HG02623 (cell line): Measurements from ENCODE around the gene SUV39H1.

Source experiments
- ATAC-seq: cut with Tn5 transposase; IDR thresholded peaks from one replicate; pipeline ENCODE4 v1.9.1; 2021; ENCODE audit warnings: moderate library complexity; ENCODE audit not compliant: unreplicated experiment

Gene SUV39H1

GRCh38 chrX:48711929-48712505 is 15.5 kb downstream of the SUV39H1 start:
- ATAC-seq: no peak

- ATAC-seq: no peak
These were observed 17.3 kb downstream of the SUV39H1 start for GRCh38 chrX:48713847-48714246.

GRCh38 chrX:48714573-48714972 is 18.0 kb downstream of the SUV39H1 start:
- ATAC-seq: no peak

GRCh38 chrX:48715072-48715471 is 18.5 kb downstream of the SUV39H1 start:
- ATAC-seq: no peak

GRCh38 chrX:48715876-48716502 is 19.5 kb downstream of the SUV39H1 start:
- ATAC-seq: no peak

GRCh38 chrX:48719958-48720357 is 23.4 kb downstream of the SUV39H1 start:
- ATAC-seq: no peak

- ATAC-seq: no peak
These were observed 24.2 kb downstream of the SUV39H1 start for GRCh38 chrX:48720577-48721250.

- ATAC-seq: no peak
These were observed 25.4 kb downstream of the SUV39H1 start for GRCh38 chrX:48721916-48722315.

GRCh38 chrX:48726596-48726995 is 30.1 kb downstream of the SUV39H1 start:
- ATAC-seq: no peak

GRCh38 chrX:48728653-48729052 is 32.1 kb downstream of the SUV39H1 start:
- no peak for ATAC-seq

GRCh38 chrX:48736303-48736702 is 39.8 kb downstream of the SUV39H1 start:
- no peak for ATAC-seq

GRCh38 chrX:48736878-48737212 is 40.3 kb downstream of the SUV39H1 start:
- no peak for ATAC-seq

- ATAC-seq: peak; percentile 97
These were observed 40.8 kb downstream of the SUV39H1 start for GRCh38 chrX:48737213-48737938.

- no peak for ATAC-seq
These were observed 41.4 kb downstream of the SUV39H1 start for GRCh38 chrX:48737940-48738339.

- ATAC-seq: no peak
These were observed 45.3 kb downstream of the SUV39H1 start for GRCh38 chrX:48741834-48742233.

- ATAC-seq: no peak
These were observed 48.7 kb downstream of the SUV39H1 start for GRCh38 chrX:48745222-48745621.

- ATAC-seq: no peak
These were observed 51.0 kb downstream of the SUV39H1 start for GRCh38 chrX:48747415-48748016.

- ATAC-seq: no peak
These were observed 52.6 kb downstream of the SUV39H1 start for GRCh38 chrX:48749182-48749581.

GRCh38 chrX:48751343-48751742 is 54.8 kb downstream of the SUV39H1 start:
- no peak for ATAC-seq

- no peak for ATAC-seq
These were observed 56.0 kb downstream of the SUV39H1 start for GRCh38 chrX:48752498-48752897.

- no peak for ATAC-seq
These were observed 57.2 kb downstream of the SUV39H1 start for GRCh38 chrX:48753708-48754228.
